ENCODE data around the gene FOLH1.
"Not testable (repeated sequence)": the region's sequence is repeated elsewhere in the genome, so short reads cannot be mapped to it uniquely, and the experiment has no call there.

Gene FOLH1

GRCh38 chr11:49175378-49175777 lies 33.0 kb downstream of the FOLH1 start:
- not testable (repeated sequence) for DNase-seq

GRCh38 chr11:49174691-49175366 lies 33.6 kb downstream of the FOLH1 start:
- DNase-seq, result not testable (repeated sequence)

DNA sequence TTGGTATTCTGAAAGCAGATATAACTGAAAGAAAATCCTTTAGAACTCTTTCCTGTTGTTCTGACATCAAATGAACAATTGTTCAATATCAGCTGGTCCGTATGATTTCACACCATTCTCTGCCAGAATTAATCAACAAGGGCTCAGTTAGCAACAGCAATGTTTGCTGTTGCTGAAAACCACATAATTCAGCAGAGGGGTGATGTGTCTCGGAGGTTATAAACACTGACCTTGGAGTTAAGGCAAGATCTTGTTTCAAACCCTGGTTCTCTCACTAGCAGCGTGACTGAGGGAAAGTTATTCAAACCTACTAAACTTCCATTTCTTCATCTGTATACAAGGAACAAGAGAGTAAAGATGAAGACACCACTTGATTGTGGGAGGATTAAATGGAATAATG lies 36.8 kb downstream of the FOLH1 start:
- DNase-seq, result not testable (repeated sequence)

DNA sequence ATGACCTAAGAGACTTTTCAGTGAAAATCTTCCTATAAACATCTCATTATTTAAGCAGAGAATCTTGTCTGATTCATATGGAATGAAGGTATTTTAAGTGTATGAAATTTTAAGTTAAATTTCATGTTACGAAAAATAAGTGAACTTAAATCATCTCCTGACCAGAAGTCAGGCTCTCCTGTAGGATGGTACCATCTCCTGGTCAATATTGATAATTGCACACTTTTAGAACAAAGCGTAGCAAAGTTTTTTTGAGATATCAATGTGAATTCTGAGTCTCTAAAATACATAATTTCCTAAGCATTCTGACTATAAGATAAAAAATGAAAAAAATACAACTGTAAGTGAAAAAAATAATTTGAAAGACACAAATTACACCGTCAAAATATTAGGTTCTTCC lies 38.8 kb downstream of the FOLH1 start:
- DNase-seq, result not testable (repeated sequence)

DNA sequence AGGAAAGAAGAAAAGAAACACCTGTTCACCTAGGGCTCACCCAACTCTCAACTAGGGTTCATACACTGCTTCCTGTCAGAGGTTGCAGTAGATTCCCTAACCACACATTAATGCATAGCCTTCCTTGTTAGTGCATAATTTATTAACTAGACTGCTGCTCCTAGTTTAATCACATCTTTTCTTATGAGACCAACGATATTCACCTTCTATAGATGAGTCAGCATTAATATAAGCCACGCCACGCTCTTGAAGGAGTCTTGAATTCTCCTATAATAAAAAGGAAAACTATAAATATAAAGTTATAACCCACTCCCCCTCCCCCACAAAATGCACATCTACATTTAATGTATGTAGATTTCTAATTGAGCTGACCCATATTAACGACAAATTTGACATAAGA lies 39.4 kb downstream of the FOLH1 start:
- not testable (repeated sequence) for DNase-seq

DNA sequence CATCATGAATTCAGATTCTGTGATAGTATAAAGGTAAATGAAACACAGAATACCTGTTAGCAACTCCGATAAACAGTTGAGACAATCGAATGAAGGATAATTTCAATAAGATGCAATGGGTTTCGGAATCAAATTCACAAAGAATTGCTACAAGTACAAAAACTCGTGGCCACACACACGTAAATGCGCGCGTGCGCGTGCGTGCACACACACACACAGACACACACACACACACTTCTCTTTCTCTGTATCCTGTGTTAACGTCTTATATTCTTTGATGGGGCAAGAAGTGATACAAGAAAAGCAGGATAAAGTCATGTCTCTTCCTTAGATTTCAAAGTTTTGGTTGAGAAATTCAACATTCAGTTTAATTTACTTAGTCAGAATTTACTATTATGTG lies 57.2 kb downstream of the FOLH1 start:
- no peak for DNase-seq

DNA sequence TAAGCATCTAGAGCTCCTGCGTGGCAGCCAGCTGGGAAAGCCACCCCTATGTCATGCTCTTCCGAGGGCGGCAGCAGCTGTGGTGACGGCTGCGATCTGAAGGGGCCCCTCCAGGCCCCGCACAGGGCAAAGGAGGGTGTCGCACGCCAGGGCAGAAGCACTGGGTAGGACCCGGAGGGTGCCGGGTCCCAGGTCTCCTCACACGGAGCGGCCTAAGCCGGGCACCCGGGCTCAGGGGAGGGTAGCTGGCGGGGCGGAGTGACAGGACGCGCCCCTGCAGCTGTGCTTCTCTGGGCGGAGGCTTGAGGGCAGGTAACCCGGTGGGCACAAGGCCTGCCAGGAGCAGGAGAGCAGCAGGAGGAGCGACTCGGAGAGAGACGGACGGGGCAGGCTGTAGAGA lies 106.0 kb downstream of the FOLH1 start:
- not testable (repeated sequence) for DNase-seq
